Upper lobe of left lung (tissue), 4 donors: Measurements from ENCODE around the gene NINJ2.

Experiments used
- EP300 ChIP-seq, 4 donors: sonication (generic); formaldehyde crosslinking; IDR thresholded peaks; one replicate each; pipeline ENCODE4 v1.5.1; 2017; ENCODE audit warnings: antibody characterized with exemption in 4 of 4, control low read depth in 2 of 4
- POLR2AphosphoS5 ChIP-seq, 2 donors: sonication (generic); formaldehyde crosslinking; IDR thresholded peaks; one replicate each; pipeline ENCODE4 v1.5.1; 2017; ENCODE audit warnings: antibody characterized with exemption in 2 of 2
- TF ChIP-seq, protein P1 (sequence below), 6 experiments: fragments of 450-650 bp in 4 of 6; fragments of 200-600 bp in 2 of 6; sonication (generic) in 2 of 6; IDR thresholded peaks; one replicate each; pipeline ENCODE4 v1.5.1; 2016 to 2019; ENCODE audit warnings: antibody characterized with exemption in 6 of 6

DNA sequence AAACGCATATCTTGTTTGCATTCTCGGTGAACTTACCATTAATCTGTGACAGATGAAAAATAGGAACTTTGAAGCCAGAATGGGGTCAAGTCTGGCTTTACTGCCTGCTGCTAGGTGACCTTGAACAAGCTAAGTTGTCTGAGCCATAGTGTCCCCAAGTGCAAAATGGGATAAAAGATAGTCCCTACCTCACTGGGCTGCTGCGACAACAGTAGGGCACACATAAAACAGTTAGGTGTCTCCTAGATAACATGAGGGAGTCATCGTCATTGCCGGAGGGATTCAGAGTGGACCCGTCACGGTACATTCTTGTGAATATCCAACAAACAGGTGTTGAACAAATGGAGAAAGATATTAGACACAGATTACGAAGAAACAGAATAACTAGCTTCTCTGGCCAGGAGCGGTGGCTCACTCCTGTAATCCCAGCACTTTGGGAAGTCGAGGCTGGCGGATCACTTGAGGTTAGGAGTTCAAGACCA lies 71.2 kb downstream of the NINJ2 start:
- TF ChIP-seq, protein P1, sequence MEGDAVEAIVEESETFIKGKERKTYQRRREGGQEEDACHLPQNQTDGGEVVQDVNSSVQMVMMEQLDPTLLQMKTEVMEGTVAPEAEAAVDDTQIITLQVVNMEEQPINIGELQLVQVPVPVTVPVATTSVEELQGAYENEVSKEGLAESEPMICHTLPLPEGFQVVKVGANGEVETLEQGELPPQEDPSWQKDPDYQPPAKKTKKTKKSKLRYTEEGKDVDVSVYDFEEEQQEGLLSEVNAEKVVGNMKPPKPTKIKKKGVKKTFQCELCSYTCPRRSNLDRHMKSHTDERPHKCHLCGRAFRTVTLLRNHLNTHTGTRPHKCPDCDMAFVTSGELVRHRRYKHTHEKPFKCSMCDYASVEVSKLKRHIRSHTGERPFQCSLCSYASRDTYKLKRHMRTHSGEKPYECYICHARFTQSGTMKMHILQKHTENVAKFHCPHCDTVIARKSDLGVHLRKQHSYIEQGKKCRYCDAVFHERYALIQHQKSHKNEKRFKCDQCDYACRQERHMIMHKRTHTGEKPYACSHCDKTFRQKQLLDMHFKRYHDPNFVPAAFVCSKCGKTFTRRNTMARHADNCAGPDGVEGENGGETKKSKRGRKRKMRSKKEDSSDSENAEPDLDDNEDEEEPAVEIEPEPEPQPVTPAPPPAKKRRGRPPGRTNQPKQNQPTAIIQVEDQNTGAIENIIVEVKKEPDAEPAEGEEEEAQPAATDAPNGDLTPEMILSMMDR (IDR thresholded peaks at IDR 0.05), result no peak
- no peak for TF ChIP-seq EP300 (IDR thresholded peaks at IDR 0.05)
- TF ChIP-seq POLR2AphosphoS5 (IDR thresholded peaks at IDR 0.05), result no peak
